Transverse colon (tissue), 4 donors: ENCODE data around the gene MAGI2. TPM values are rescaled to one million over a fixed set of nuclear protein-coding genes. Genes with fewer than 3 reads are reported as not detected.

ENCODE experiments used
- DNase-seq: peaks from one replicate; pipeline ENCODE4 v3.0.0-alpha.2; 2019
- H3K27ac ChIP-seq, 4 donors: fragments of 200-600 bp; sonication (generic); 2 replicates each; pipeline ENCODE4 v1.5.1; 2016 to 2018; ENCODE audit warnings: inconsistent platforms in 4 of 4
- H3K27me3 ChIP-seq: fragments of 200-600 bp; sonication (generic); 2 replicates; pipeline ENCODE4 v1.5.1; 2017; ENCODE audit warnings: inconsistent platforms
- H3K36me3 ChIP-seq, 4 donors: fragments of 200-600 bp; sonication (generic); 2 replicates each; pipeline ENCODE4 v1.5.1; 2017 to 2019; ENCODE audit warnings: inconsistent platforms in 4 of 4
- H3K4me1 ChIP-seq, 4 donors: fragments of 200-600 bp; sonication (generic); 2 replicates each; pipeline ENCODE4 v1.5.1; 2017 to 2020; ENCODE audit warnings: inconsistent platforms in 4 of 4
- H3K4me3 ChIP-seq, 4 donors: fragments of 200-600 bp; sonication (generic); 1 replicate in 1 of 4; 2 replicates in 3 of 4; pipeline versions ENCODE4 v1.5.1 to v1.6.1; 2017 to 2019; ENCODE audit warnings: inconsistent platforms in 4 of 4
- H3K9me3 ChIP-seq, 2 donors: fragments of 200-600 bp; sonication (generic); 2 replicates each; pipeline ENCODE4 v1.5.1; 2017 to 2019; ENCODE audit warnings: inconsistent platforms in 2 of 2
- EP300 ChIP-seq: sonication (generic); formaldehyde crosslinking; IDR thresholded peaks from one replicate; pipeline ENCODE4 v1.6.1; 2017; ENCODE audit warnings: antibody characterized with exemption, low read depth
- POLR2A ChIP-seq: fragments of 450-650 bp; IDR thresholded peaks from one replicate; pipeline ENCODE4 v1.6.1; 2016; ENCODE audit warnings: antibody characterized with exemption, mild to moderate bottlenecking, moderate library complexity
- POLR2AphosphoS5 ChIP-seq, 3 donors: sonication (generic); formaldehyde crosslinking; IDR thresholded peaks; one replicate each; pipeline ENCODE4 v1.6.1; 2016; ENCODE audit warnings: antibody characterized with exemption in 3 of 3
- WGBS, 2 donors: methylation state at CpG; one replicate each; pipeline ENCODE4 v1.1.5; 2018; ENCODE audit warnings: low coverage in 1 of 2; 5-methylcytosine and 5-hydroxymethylcytosine counted together
- in situ Hi-C, 4 donors: fragments of 200-750 bp; cut with MboI; loops; one replicate each; pipeline versions ENCODE4 v1.15.0 to v1.15.1; 2017; ENCODE audit warnings: low sequenced_read_pairs in 3 of 4, low pct_ligation_motif_present in 1 of 4, low pct_unique_long_range_greater_than_20kb in 1 of 4
- intact Hi-C: fragments of 100-400 bp; cut with DNase I; formaldehyde crosslinking; loops from one replicate; pipeline ENCODE4 v1.15.1; 2023; ENCODE audit warnings: low total_unique reads
- total RNA-seq, 4 donors: library from RNA; depleted of rRNA; stranded (reverse); fragments of >200 nt; gene quantifications; one replicate each; pipeline ENCODE4 v1.1.0, GENCODE V29; 2016
- TF ChIP-seq, protein P1 (sequence below), 5 experiments: fragments of 200-600 bp in 3 of 5; fragments of 450-650 bp in 2 of 5; sonication (generic) in 3 of 5; IDR thresholded peaks; 1 replicate in 2 of 5; 2 replicates in 3 of 5; pipeline ENCODE4 v1.5.1; 2016 to 2017; ENCODE audit warnings: antibody characterized with exemption in 5 of 5, inconsistent platforms in 3 of 5, mild to moderate bottlenecking in 2 of 5, moderate library complexity in 1 of 5

The MAGI2 gene
- total RNA-seq, 4 donors from 2014 or later = 1.6 to 9.7 (median 4.1) TPM

DNA sequence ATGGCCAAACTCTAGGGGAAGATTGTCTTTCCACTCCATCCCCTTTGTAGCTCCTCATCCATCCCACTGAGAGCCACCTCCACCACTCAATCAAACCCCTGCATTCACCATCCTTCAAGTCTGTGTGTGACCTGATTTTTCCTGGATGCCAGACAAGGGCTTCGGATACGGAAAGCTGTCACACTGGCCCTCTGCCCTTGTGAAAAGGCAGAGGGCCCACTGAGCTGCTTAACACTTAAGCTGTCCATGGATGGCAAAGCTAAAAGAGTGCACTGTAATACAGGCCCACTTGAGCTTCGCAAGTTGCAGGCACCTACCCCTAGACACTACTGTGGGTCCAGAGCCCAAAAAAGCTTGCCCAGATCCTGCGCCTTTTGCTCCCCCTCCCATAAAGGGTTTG is 237.2 kb downstream of the MAGI2 start:
- no peaks in the 10 kb centered on the region for H3K9me3 ChIP-seq
- DNase-seq = no peak
- H3K4me1 ChIP-seq = peaks cover 8 to 29% (median 14%) of the 10 kb centered on the region in 4 donors
- H3K27me3 ChIP-seq = no peaks in the 10 kb centered on the region
- WGBS, 2 donors = 90% methylated on average over 4 of the region's 4 CpGs; no CpG with 5 or more reads in 1 of the 2 donors
- intact Hi-C loops = no loop called here
- no peak overlapping the region for H3K4me3 ChIP-seq
- TF ChIP-seq POLR2A (no peak), EP300 (no peak), POLR2AphosphoS5 (IDR thresholded peaks at IDR 0.05) (no peak)
- TF ChIP-seq, protein P1, sequence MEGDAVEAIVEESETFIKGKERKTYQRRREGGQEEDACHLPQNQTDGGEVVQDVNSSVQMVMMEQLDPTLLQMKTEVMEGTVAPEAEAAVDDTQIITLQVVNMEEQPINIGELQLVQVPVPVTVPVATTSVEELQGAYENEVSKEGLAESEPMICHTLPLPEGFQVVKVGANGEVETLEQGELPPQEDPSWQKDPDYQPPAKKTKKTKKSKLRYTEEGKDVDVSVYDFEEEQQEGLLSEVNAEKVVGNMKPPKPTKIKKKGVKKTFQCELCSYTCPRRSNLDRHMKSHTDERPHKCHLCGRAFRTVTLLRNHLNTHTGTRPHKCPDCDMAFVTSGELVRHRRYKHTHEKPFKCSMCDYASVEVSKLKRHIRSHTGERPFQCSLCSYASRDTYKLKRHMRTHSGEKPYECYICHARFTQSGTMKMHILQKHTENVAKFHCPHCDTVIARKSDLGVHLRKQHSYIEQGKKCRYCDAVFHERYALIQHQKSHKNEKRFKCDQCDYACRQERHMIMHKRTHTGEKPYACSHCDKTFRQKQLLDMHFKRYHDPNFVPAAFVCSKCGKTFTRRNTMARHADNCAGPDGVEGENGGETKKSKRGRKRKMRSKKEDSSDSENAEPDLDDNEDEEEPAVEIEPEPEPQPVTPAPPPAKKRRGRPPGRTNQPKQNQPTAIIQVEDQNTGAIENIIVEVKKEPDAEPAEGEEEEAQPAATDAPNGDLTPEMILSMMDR (IDR thresholded peaks at IDR 0.05) = no peak
- H3K36me3 ChIP-seq = no peaks in the 10 kb centered on the region
- no peak overlapping the region for H3K27ac ChIP-seq
- in situ Hi-C loops = no loop called here

DNA sequence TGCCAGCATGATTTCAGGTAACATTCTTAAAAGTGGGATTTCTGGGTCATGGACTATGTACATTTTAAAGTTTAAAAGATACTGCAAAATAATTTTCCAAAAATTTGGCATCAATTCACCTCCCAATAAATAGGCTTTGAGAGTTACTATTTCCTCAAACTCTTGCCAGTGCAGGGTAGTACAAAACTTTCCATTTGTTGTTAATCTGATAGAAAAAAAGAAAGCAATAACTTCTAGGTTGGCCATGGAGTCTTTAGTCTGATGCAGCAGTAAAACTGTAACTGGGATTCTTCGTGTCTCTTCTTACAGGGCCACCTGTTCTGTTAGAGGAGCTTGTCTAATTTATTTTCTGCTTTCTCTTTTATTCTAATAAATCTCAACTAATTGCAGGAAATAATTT is 241.1 kb downstream of the MAGI2 start:
- in situ Hi-C loops (no loop called here), intact Hi-C loops (no loop called here)
- peaks cover 0 to 4% (median 3%) of the 10 kb centered on the region in 4 donors for H3K4me1 ChIP-seq
- 36 to 54% methylated on average over 1 of the region's 1 CpG for WGBS, 2 donors
- no peak overlapping the region for H3K4me3 ChIP-seq
- no peaks in the 10 kb centered on the region for H3K27me3 ChIP-seq
- H3K36me3 ChIP-seq = no peaks in the 10 kb centered on the region
- no peak for TF ChIP-seq POLR2A
- no peak for TF ChIP-seq EP300
- TF ChIP-seq, protein P1 (IDR thresholded peaks at IDR 0.05) = no peak
- TF ChIP-seq POLR2AphosphoS5 (IDR thresholded peaks at IDR 0.05) = no peak
- H3K27ac ChIP-seq = no peak overlapping the region
- no peak for DNase-seq
- no peaks in the 10 kb centered on the region for H3K9me3 ChIP-seq

DNA sequence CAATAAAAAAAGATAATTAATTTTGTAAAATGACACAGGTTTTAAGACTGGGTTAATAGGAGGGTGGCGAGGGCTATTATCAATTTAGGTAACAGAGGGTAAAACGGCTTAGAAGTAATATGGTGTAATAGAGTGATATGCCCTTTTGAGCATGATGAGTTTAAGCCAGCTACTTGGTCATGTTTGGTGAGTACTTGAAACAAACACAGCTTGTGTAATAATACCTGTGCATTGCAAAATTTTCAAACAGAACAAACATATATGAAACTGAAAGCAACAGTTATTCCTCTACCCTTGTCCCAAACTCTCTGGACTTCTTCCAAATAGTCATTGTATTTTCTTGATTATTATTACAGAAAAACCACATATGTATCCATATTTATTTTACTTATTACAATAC is 241.7 kb downstream of the MAGI2 start:
- H3K36me3 ChIP-seq = no peaks in the 10 kb centered on the region
- no peaks in the 10 kb centered on the region for H3K4me1 ChIP-seq
- in situ Hi-C loops = no loop called here
- no peak overlapping the region for H3K27ac ChIP-seq
- 80 to 91% methylated on average over 2 of the region's 2 CpGs for WGBS, 2 donors
- no peak for DNase-seq
- H3K27me3 ChIP-seq = no peaks in the 10 kb centered on the region
- H3K9me3 ChIP-seq = no peaks in the 10 kb centered on the region
- intact Hi-C loops = no loop called here
- H3K4me3 ChIP-seq = no peak overlapping the region
- no peak for TF ChIP-seq EP300
- no peak for TF ChIP-seq POLR2AphosphoS5 (IDR thresholded peaks at IDR 0.05)
- no peak for TF ChIP-seq POLR2A
- TF ChIP-seq, protein P1 (IDR thresholded peaks at IDR 0.05) = no peak

DNA sequence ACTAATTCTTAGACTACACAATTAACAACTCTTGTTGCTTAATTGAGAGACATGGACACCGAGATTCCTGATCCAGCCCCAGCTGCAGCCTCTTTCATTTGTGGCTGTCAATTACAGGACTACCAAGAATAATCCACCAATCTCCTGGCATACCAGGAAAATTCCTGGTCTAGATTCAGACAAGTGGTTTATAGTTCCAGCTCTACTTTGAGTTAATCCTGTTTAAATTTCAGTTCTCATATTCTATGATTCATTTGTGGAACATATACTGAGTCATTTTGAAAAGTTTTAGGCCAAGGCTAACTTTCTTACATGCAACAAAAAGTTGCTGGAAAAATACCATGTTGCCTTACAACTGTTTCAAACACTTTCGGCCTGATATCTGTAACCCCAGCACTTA is 253.5 kb downstream of the MAGI2 start:
- Histone ChIP-seq H3K4me3 (no peak overlapping the region), H3K4me1 (no peaks in the 10 kb centered on the region)
- 77 to 80% methylated on average over 2 of the region's 2 CpGs for WGBS, 2 donors

More for the DNA sequence above, 253.5 kb downstream of the MAGI2 start:
- TF ChIP-seq, protein P1 (IDR thresholded peaks at IDR 0.05) = no peak
- TF ChIP-seq EP300 (no peak), POLR2AphosphoS5 (IDR thresholded peaks at IDR 0.05) (no peak), POLR2A (no peak)
- no peaks in the 10 kb centered on the region for H3K9me3 ChIP-seq
- no peak for DNase-seq
- no peaks in the 10 kb centered on the region for H3K36me3 ChIP-seq
- no peaks in the 10 kb centered on the region for H3K27me3 ChIP-seq
- no peak overlapping the region for H3K27ac ChIP-seq
- in situ Hi-C loops (no loop called here), intact Hi-C loops (no loop called here)
